ENCODE results near the gene GREM2. TPM values are rescaled to one million over a fixed set of nuclear protein-coding genes. Genes with fewer than 3 reads are reported as not detected.

Gene GREM2
- total RNA-seq, 2 donors from 2014 or later: 1.6 TPM

DNA sequence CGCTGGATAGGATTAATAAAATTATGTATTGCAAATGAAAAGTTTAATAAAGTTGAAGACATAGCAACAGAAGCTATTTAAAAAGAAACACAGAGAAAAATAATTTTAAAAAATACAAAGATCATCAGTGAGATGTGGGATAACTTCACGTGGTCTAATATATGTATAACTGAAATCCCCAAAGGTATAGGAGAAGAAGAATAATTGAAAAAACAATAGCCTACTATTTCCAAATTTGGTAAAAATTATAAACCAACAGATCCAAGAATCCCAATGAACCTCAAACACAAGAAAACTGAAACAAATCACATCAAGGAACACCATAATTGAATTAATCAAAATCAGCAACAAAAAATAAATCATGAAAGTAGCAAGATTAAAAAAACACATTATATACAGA is 44.9 kb downstream of the GREM2 start:
- ATAC-seq (ENCODE audit: insufficient number of reproducible peaks, low FRiP score, low read depth) (no peak), DNase-seq (ENCODE audit: low spot score) (no peak)
- Histone ChIP-seq H3K4me3 (no peak overlapping the region), H3K27ac (no peak overlapping the region), H3K9me3 (no peaks in the 10 kb centered on the region), H3K36me3 (no peaks in the 10 kb centered on the region), H3K27me3 (replicated peaks; ENCODE audit: insufficient read depth) (no peaks in the 10 kb centered on the region), H3K4me1 (ENCODE audit: control insufficient read depth in 1 of 2, low read depth in 2 of 2) (no peaks in the 10 kb centered on the region)
- TF ChIP-seq, protein P1, sequence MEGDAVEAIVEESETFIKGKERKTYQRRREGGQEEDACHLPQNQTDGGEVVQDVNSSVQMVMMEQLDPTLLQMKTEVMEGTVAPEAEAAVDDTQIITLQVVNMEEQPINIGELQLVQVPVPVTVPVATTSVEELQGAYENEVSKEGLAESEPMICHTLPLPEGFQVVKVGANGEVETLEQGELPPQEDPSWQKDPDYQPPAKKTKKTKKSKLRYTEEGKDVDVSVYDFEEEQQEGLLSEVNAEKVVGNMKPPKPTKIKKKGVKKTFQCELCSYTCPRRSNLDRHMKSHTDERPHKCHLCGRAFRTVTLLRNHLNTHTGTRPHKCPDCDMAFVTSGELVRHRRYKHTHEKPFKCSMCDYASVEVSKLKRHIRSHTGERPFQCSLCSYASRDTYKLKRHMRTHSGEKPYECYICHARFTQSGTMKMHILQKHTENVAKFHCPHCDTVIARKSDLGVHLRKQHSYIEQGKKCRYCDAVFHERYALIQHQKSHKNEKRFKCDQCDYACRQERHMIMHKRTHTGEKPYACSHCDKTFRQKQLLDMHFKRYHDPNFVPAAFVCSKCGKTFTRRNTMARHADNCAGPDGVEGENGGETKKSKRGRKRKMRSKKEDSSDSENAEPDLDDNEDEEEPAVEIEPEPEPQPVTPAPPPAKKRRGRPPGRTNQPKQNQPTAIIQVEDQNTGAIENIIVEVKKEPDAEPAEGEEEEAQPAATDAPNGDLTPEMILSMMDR (IDR thresholded peaks at IDR 0.05): no peak

DNA sequence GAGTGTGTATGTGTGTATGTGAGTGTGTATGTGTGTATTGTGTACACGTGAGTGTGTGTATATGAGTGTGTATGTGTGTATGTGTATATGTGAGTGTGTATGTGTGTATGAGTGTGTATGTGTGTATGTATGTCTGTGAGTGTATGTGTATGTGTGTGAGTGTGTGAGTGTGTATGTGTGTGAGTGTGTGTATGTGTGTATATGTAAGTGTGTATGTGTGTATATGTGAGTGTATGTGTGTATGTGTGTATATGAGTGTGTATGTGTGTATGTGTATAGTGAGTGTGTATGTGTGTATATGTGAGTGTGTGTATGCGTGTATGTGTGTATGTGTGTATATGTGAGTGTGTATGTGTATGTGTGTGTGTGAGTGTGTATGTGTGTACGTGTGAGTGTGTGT is 49.2 kb downstream of the GREM2 start:
- no peak overlapping the region for H3K4me3 ChIP-seq
- no peaks in the 10 kb centered on the region for H3K9me3 ChIP-seq
- no peaks in the 10 kb centered on the region for H3K36me3 ChIP-seq
- TF ChIP-seq, protein P1 (IDR thresholded peaks at IDR 0.05): no peak
- H3K27ac ChIP-seq: no peak overlapping the region
- H3K4me1 ChIP-seq (ENCODE audit: control insufficient read depth in 1 of 2, low read depth in 2 of 2): no peaks in the 10 kb centered on the region
- no peak for DNase-seq (ENCODE audit: low spot score)
- H3K27me3 ChIP-seq (replicated peaks; ENCODE audit: insufficient read depth): no peaks in the 10 kb centered on the region
- ATAC-seq (ENCODE audit: insufficient number of reproducible peaks, low FRiP score, low read depth): no peak

DNA sequence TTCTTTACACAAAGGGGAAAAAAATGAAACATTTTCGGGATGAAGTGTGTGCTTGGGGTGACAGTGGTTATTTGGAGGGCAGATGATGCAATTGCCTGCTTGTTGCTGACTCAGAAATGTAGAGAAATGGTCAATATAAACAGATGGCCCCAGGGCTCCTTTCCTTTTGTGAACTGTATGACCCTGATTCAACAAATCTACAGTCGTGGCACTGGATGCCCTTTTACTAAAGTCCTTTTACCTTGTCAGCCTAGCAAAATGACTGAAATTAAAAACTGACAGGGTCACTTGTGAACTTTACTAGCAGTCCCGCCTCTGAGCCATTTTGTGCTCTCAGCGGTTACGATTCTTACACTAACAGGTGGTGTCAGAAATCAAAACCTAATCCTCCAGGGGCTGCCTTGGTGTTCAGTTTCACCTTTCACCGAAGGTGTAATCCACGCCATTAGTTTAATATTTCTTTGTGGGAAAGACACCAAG is 49.8 kb downstream of the GREM2 start:
- no peaks in the 10 kb centered on the region for H3K9me3 ChIP-seq
- H3K27ac ChIP-seq: no peak overlapping the region
- no peaks in the 10 kb centered on the region for H3K4me1 ChIP-seq (ENCODE audit: control insufficient read depth in 1 of 2, low read depth in 2 of 2)
- no peak overlapping the region for H3K4me3 ChIP-seq
- TF ChIP-seq, protein P1 (IDR thresholded peaks at IDR 0.05): no peak
- DNase-seq (ENCODE audit: low spot score) (no peak), ATAC-seq (ENCODE audit: insufficient number of reproducible peaks, low FRiP score, low read depth) (no peak)
- H3K27me3 ChIP-seq (replicated peaks; ENCODE audit: insufficient read depth): no peaks in the 10 kb centered on the region
- no peaks in the 10 kb centered on the region for H3K36me3 ChIP-seq

DNA sequence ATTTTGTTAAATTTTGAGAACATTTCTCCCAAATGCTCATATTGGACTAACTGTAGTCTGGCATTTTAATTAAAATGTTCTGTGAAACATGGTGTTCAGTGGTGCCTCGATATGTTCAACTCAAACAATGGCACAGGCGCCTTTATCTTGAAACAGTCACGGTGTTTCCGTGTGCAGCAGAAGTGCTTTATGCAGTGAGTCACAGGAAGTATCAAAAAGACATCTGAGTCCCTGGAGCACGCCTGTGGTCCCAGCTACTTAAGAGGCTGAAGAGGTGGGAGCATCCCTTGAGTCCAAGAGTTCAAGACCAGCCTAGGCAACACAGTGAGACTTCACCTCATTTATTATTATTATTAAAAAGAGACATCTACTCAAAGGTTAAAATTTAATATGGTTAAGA is 52.2 kb downstream of the GREM2 start:
- Histone ChIP-seq H3K27me3 (replicated peaks; ENCODE audit: insufficient read depth) (no peaks in the 10 kb centered on the region), H3K4me1 (ENCODE audit: control insufficient read depth in 1 of 2, low read depth in 2 of 2) (no peaks in the 10 kb centered on the region), H3K27ac (no peak overlapping the region), H3K9me3 (no peaks in the 10 kb centered on the region), H3K4me3 (no peak overlapping the region), H3K36me3 (no peaks in the 10 kb centered on the region)
- no peak for ATAC-seq (ENCODE audit: insufficient number of reproducible peaks, low FRiP score, low read depth)
- TF ChIP-seq, protein P1 (IDR thresholded peaks at IDR 0.05): no peak
- DNase-seq (ENCODE audit: low spot score): no peak

DNA sequence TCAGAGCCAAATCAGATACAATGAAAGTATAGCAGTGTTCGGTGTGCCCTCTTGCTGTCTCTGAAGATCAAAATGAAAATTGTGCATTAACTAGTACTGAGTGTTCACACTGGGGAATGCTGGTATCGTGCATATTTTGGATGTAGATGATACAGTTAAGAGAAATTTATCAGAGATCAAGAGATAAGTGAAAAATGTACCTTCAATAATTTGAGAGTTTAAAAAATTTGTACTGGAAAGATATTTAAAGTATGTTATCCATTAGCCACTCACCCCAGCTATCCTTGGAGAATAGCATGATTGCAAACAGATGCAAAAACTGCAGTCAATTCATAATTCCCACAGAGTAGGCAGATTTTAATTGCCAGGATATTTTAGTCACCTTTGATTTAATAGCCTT is 56.4 kb downstream of the GREM2 start:
- no peaks in the 10 kb centered on the region for H3K27me3 ChIP-seq (replicated peaks; ENCODE audit: insufficient read depth)
- no peak overlapping the region for H3K27ac ChIP-seq
- TF ChIP-seq, protein P1 (IDR thresholded peaks at IDR 0.05): no peak
- no peaks in the 10 kb centered on the region for H3K4me1 ChIP-seq (ENCODE audit: control insufficient read depth in 1 of 2, low read depth in 2 of 2)
- DNase-seq (ENCODE audit: low spot score): no peak
- H3K4me3 ChIP-seq: no peak overlapping the region
- no peak for ATAC-seq (ENCODE audit: insufficient number of reproducible peaks, low FRiP score, low read depth)
- no peaks in the 10 kb centered on the region for H3K36me3 ChIP-seq
- no peaks in the 10 kb centered on the region for H3K9me3 ChIP-seq
